CD4-positive, alpha-beta T cell treated with Interleukin-1 beta for 1 hour (primary cell): ENCODE results near the gene KLHL17.
"Not testable (repeated sequence)": the region's sequence is repeated elsewhere in the genome, so short reads cannot be mapped to it uniquely, and the experiment has no call there.

Source experiments
- DNase-seq, 2 donors: peaks; one replicate each; pipeline ENCODE4 v3.0.0-alpha.2; 2020 to 2022

Gene KLHL17

DNA sequence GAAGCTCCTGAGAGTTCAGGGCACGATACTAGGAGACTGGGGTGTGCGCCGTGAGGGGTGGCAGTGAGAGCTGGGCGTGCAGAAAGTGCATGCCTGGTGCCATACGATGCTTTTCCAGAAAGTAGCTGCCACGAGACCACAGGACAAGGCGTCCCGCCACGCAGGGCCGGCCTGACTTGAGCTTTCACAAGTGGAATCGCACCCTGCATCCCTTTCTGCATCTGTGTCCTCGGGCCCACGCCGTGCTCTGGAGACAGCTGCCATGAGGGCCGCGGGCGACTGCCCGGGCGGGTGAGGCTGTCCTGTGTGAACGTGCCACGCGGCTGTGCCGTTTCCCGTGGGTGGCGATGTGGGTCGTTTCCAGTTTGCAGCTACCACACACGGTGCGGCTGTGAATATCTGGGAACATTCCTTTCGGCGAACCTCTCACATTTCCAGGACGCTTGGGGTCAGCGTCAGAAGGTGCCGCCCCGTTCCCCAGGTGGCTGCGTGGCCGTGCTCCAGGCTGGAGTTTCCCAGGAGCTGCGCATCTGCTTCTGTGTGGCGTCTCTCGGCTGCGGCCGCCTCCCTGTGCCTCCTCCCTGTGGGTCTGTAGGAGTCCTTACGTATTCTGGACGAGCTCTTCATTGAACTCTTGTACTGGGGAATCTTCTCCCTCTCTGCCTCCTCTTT is 22.5 kb downstream of the KLHL17 start:
- DNase-seq = no peak

DNA sequence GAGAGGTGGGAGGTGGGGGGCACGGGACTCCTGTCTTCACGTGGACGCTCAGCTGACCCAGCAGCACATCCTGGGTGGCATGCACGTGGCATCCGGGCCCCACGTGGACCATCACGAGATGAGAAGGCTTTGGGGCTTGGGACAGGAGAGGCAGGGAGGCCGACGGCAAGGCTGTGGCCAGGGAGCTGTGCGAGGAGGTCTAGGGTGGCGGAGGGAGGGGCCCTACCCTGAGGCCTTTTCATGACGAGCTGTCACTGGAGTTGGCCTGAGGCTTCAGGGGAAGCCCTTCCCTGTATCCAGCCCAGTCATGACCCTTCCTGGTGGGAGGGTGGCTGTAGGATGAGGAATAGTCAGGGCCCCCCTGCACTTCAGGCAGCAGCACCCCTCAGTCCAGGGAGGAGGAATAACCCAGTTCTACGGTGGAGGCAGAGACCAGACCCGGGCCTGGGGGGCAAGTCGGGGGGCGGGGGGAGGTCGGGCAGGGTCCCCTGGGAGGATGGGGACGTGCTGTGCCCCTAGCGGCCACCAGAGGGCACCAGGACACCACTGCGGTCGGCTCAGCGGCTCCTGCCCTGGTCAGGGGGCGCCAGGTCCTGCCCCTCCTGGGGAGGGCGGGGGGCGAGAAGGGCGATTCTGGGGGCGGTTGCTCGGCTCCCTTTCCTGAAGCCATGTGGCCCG is 23.6 kb downstream of the KLHL17 start:
- DNase-seq = peak; percentile 54 to 58

- DNase-seq = no peak
Measured at GRCh38 chr1:984476-984814, 24.1 kb downstream of the KLHL17 start.

DNA sequence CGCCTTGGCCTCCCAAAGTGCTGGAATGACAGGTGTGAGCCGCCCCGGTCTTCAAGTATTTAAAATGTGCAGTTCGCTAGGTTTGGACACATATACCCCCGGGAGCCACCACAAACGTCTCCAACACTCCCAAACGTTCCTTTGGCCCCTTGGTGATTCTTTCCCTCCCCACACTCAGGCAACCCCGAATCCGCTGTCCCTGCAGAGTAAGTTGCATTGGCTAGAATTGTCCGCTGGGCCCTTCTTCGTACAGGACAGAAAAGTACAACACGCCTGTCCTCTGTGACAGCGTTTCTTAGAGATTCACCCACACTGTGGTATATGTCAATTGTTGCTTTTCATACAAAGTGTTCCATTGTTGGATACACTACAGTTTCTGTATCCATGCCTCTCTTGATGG is 24.7 kb downstream of the KLHL17 start:
- no peak for DNase-seq

DNA sequence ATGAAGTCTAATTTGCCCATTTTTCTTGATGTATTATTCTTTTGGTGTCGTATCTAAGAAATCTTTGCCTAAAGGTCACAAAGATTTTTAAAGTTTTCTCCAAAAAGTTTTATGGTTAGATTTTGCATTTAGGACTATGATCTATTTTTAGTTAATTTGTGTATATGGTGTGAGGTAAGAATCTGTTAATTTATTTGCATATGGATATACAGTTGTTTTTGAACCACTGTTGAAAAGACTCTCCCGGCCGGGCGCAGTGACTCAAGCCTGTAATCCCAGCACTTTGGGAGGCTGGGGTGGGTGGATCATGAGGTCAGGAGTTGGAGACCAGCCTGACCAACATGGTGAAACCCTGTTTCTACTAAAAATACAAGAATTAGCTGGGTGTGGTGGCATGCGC is 27.7 kb downstream of the KLHL17 start:
- not testable (repeated sequence) for DNase-seq

DNA sequence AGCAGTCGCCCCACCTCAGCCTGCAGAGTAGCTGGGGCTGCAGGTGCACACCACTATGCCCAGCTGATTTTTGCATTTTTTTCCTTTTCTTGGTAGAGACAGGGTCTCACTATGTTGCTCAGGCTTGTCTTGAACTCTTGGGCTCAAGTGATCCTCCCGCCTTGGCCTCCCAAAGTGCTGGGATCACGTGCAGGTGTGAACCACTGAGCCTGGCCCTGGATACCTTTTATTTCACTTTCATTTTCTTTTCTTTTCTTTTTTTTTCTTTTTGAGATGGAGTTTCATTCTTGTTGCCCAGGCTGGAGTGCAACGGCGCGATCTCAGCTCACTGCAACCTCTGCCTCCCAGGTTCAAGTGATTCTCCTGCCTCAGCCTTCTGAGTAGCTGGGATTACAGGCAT is 30.9 kb downstream of the KLHL17 start:
- DNase-seq = not testable (repeated sequence)

DNA sequence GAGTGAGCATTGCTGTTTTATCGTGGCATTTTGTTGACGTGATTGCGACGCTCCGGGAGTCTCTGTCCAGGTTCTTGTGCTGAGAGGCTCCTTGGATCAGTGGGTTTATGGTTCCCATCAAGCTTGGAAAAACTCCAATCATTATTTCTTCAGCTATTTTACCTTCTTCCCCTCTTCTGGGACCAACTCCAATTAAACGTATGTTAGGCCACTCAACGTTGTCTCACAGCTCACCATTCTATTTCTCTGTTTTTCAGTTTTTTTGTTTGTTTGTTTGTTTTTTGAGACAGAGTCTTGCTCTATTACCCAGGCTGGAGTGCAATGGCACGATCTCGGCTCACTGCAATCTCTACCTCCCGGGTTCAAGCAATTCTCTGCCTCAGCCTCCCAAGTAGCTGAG is 31.5 kb downstream of the KLHL17 start:
- no peak for DNase-seq

- no peak for DNase-seq
Measured at GRCh38 chr1:992362-992761, 32.0 kb downstream of the KLHL17 start.

DNA sequence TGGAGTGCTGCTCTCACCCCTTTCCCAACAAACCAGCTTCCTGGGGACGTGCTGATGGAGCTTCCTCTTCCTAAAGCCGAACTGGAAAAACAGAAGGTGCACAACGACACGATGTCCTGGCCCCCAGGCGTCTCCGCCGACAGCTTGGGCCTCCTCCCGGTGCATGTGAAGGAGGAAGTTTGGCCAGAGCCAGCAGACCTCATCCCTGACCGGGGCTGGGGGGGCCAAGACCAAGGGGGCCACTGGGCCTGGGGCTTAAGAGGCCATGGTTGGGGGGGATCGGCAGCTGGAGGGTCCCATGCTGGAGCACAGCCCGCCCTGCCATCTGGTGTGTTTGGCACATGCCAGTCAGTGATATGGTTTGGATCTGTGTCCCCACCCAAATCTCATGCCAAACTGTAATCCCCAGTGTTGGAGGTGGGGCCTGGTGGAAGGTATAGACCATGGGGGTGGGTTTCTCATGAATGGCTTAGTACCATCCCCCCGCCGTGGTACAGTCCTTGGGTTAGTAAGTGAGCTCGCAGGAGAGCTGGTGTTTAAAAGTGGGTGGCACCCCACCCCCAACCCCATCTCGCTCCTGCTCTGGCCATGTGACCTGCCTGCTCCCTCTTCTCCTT is 33.1 kb downstream of the KLHL17 start:
- DNase-seq = no peak

DNA sequence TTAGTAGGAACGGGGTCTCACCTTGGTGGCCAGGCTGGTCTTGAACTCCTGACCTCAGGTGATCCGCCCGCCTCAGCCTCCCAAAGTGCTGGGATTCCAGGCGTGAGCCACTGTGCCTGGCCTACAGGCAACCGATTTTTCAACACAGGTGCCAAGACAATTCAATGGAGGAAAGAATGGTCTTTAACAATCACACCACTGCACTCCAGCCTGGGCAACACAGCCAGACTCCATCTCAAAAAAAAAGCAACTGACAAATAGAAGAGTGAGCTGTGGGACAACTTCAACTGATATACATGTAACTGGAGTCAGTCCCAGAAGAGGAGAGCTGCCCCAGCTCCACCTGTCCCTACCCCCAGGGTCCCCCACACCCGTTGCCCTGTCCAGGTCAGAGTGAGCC is 34.2 kb downstream of the KLHL17 start:
- DNase-seq = not testable (repeated sequence)

DNA sequence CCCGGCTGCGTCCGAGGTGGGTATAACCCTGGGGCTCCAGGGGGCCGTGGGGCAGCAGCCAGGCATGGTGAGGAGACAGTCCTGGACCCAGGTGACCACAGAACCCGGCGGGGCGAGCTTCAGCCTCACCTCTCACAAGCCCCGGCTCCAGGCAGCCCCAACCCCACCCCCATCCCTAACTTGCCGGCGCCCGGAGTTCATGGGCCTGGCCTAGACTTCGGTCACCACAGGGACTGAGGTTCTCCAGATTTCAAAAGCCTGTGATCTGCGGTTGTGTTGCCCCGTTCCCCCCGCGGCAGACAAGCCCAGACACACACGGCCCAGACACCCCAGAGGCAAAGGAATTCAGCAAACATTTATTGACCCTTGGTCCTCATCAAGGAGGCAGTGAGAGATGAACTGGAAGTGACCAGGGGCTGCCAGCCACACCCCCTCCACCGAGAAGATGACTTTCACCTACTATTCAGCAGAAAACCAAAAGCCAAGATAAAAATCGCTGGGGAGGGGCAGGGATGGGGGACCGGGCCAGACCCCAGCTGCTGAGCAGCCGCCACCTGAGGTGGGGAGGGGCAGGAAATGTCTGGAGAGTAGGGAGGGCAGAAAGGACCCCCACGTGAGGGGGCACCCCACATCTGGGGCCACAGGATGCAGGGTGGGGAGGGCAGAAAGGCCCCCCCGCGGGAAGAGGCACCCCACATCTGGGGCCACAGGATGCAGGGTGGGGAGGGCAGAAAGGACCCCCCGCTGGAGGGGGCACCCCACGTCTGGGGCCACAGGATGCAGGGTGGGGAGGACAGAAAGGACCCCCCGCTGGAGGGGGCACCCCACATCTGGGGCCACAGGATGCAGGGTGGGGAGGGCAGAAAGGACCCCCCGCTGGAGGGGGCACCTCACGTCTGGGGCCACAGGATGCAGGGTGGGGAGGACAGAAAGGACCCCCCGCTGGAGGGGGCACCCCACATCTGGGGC is 35.6 kb downstream of the KLHL17 start:
- no peak for DNase-seq

- DNase-seq = no peak
Measured at GRCh38 chr1:996851-997712, 36.7 kb downstream of the KLHL17 start.

- DNase-seq = no peak
Measured at GRCh38 chr1:997713-997992, 37.3 kb downstream of the KLHL17 start.

- DNase-seq = no peak
Measured at GRCh38 chr1:997993-998744, 37.8 kb downstream of the KLHL17 start.

- DNase-seq = no peak
Measured at GRCh38 chr1:998745-998994, 38.3 kb downstream of the KLHL17 start.

DNA sequence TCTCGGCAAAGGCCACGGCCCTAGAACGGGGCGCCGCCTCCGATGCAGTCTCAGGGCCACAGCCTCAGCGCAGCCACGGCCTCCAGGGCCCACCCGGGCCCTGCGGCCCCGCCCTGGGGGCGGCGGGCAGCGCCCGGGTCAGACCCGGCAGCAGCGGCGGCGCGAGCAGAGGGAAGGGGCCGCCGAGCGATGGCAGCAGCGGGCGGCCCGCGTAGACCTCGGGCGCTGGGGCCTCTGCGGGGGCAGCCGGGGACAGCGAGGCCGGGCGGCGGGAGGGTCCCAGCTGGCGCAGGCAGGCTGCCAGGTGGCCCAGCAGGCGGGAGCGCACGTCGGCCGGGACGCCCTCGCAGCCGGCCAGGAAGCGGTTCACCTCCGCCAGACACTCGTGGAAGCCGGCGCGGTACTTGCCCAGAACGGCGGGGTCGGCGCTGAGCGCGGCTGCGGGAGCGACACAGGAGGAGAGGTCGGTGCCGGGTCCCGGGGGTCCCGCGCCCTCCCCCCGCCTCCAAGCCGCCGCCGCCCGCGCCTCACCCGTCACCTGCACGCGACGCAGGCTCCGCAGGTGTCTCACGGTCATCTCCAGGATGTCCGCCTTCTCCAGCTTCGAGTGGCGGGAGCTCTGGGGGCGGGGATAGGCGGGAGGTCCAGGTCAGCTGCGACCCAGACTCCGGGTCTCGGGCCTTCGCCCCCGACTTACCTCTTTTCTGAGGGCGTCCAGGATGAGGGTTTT is 38.8 kb downstream of the KLHL17 start:
- peak; percentile 37 to 42 for DNase-seq

GRCh38 chr1:999725-1000356 is 39.5 kb downstream of the KLHL17 start, which contains the start of gene HES4:
HES4 (minus strand) TSS chr1:1000097; CDS start chr1:999973, 124 bp downstream.
- DNase-seq = peak; percentile 66 to 82

DNA sequence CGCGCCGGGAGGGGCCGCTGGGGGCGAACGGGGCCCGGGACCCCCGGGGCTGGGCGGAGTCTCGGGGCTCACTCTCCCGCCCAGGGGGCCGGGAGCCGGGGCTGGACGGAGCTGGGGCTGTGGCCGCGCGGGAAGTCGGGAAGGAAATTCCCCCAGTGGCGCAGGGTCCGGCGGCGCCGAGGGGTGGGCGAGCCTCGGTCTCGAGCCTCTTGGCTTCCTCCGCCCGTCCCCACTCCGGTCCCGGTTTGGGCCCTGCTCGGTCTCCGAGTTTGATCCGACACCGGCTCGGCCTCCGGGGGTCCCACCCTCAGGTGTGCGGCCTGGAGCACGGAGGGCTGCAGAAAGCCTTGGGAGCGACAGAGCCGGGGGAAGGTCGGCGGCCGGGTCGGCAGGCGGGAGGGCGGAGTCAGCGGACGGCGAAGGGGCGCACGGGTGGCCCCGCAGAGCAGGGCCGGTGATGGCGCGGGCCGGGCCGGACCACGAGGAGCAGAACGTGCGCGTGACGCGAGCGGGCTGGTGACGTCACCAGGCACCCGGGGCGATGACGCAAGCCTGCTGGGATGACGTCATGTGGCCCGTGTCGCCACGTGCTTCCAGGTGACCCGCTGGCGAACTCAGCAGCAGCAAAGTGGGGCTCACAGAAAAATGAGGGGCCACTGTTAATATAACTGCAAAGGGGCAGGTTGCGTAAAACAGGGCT is 40.1 kb downstream of the KLHL17 start:
- DNase-seq = peak; percentile 75 to 87

GRCh38 chr1:1001057-1001783 is 40.8 kb downstream of the KLHL17 start:
- no peak for DNase-seq
